GM18498 (cell line): Measurements from ENCODE around the gene ARHGEF28.

Source experiments
- ATAC-seq: cut with Tn5 transposase; IDR thresholded peaks from one replicate; pipeline ENCODE4 v1.9.1; 2021; ENCODE audit warnings: mild to moderate bottlenecking, moderate library complexity; ENCODE audit not compliant: unreplicated experiment

Gene ARHGEF28

GRCh38 chr5:73838901-73839300 is 212.9 kb downstream of the ARHGEF28 start:
- ATAC-seq: no peak

DNA sequence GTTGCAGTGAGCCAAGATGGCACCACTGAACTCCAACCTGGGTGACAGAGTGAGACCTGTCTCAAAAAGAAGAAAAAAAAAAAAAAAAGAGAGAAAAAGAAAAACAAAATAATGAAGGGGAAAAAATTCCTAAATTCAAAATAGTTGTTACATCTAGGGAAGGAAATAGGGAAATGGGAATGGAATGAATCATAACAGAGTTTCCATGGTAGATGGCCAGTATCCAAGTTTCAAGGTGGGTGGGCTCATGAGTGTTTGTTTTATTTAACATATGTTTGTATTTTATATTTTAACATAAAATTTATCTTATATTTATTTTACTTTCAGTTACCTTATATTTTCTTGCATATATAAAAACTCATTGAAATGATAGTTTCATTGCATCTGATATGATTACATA is 215.6 kb downstream of the ARHGEF28 start:
- no peak for ATAC-seq

DNA sequence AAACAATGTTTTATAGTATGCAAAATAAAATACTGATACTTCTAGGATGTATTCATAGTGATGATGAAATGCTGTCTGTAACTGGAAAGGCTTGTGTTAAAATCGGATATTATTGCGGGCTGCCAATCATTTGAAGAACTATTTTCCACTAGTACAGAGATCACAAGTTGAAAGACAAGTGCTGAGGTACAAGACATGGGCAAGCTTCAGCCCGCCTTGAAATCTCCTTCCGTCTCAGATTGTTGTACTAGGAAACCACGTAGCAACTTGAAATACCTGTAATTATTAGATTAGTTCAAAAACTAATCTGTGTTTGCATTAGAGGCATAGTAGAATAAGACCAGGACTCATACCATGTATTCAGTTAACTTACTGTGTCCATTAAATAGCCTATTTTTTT is 218.2 kb downstream of the ARHGEF28 start:
- ATAC-seq: no peak

GRCh38 chr5:73851471-73852181 is 225.6 kb downstream of the ARHGEF28 start:
- ATAC-seq: no peak

- no peak for ATAC-seq
Measured at GRCh38 chr5:73853091-73853490, 227.1 kb downstream of the ARHGEF28 start.

GRCh38 chr5:73856997-73857396 is 231.0 kb downstream of the ARHGEF28 start:
- ATAC-seq: no peak

DNA sequence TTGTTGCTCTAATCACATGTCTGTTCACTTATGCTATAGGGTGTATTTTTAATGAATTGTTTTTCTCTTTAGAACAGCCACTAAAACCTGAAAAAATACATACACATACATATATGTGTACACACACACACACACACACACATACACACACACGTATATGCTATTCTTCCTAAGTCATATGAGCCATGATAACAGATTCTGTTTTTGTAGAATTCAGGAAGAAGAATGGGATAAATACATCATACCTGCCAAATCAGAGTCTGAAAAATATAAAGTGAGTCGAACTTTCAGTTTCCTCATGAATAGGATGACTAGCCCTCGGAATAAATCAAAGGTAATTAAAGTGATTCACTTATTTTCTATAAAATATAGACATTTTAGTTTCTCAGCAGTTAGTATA is 231.4 kb downstream of the ARHGEF28 start:
- ATAC-seq: no peak

DNA sequence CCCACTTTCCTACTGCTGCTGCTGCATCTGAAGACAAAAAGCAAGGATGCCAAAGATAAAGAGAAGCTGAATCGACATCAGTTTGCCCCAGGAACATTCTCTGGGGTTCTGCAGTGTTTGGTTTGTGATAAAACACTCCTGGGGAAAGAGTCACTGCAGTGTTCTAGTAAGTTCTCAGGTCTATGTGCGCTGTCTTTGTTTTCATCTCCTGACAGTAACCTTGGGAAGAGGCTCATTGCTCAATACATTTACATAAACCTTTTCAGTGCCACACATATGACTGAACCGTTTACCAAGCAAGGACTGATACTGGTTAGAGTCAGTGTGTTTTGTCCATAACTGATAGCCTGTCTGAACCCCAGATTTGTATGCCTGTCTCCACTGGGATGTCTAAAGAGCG is 232.1 kb downstream of the ARHGEF28 start:
- no peak for ATAC-seq

DNA sequence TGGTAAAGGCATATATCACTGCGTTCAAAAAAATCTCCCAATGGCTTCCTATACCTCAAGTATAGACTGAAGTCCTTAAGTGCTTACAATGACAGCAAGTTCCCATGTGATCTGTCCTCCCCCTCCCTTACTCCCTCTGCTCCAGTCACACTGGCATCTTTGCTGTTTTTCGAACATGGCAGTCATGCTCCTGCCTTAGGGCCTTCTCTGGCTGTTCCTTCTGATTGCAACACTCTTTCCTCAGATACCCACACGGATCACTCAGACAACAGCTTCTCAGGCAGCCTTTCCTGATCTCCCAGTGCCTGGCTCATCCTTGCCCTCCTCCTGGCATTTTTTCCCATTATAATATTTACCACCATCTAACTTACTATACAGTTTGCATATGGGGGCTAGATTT is 232.8 kb downstream of the ARHGEF28 start:
- no peak for ATAC-seq

DNA sequence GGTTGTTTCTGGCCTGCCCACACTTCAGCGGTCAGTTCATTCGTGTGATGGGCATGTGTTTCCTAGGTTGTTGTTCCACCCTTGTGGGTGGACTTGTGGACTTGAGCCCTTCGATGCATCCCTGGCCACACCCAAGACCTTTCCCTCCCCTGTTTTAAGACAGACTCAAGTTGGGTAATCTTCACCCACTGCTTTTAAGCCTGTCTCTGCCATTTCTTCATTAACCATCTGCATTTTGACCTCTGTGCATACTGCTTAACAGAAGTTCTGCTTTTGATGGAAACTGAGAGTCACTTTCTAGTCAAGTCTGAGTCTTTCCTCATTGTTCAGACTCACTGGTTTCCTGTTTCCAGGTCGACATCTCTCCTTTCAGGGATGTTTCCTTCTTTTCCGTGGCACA is 233.7 kb downstream of the ARHGEF28 start:
- ATAC-seq: no peak

DNA sequence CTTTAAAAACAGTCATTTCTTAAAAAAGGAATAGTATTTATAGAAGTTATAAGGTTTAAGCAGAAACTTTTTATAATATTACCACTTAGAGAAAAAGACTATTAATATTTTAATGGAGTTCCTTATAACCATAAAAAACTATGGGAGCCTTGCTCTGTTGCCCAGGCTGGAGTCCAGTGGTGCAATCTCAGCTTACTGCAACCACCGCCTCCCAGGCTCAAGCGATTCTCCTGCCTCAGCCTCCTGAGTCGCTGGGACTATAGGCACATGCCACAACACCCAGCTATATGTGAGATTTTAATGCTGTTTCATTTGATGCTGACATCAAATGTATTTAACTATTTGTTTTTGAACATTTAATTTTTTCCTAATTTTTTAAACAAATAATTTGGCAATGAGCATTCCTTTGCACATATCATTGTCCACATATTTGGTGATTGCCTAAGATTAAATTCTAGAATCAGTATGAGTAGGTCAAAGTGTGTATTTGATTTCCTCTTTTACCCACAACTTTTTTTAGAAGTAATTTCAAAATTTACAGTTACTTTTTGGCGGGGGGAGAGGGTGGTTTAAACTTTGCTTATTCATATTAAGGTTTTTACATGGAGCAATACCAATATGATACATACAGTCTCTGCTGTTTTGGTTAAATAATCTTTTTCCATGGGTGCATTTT is 235.5 kb downstream of the ARHGEF28 start:
- no peak for ATAC-seq

DNA sequence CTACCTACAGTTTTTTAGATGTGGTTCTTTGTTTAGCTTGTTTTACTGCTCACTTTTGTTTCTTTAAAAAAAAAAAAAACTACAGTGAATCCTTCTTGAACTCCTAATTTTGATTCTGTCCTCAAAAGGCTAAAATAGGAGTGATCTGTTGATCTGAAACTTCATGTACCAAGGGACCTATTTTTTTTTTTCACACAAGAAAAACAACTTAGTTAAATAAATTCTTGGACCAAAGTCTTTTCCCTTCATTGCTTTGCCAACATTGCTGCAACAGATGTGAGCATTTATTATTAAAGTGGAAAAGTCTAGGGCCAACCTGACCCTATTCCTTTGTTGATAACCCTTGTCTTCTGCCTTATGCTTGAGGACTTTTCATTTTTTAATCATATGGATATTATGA is 236.8 kb downstream of the ARHGEF28 start:
- ATAC-seq: no peak

- ATAC-seq: no peak
Measured at GRCh38 chr5:73863876-73864275, 237.9 kb downstream of the ARHGEF28 start.

DNA sequence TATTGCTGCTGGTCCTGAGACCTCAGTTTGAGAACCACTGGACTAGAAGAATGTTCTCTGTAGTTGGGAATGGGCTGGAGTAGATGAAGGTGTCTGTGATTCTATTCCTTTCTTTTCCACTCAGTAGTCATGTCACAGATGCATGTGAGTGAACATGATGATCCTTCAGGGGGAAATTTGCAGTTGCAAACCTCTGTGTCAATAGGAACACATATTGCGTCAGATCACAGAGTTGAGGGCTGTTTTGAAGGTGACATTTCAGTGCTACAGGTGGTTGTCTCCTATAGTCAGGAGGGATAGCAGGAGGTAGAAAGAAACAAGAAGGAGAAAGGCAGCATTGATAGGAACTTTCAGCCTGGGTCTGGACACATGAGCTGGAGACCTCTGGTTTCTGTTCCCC is 239.3 kb downstream of the ARHGEF28 start:
- no peak for ATAC-seq

GRCh38 chr5:73867345-73868335 is 241.6 kb downstream of the ARHGEF28 start:
- no peak for ATAC-seq

DNA sequence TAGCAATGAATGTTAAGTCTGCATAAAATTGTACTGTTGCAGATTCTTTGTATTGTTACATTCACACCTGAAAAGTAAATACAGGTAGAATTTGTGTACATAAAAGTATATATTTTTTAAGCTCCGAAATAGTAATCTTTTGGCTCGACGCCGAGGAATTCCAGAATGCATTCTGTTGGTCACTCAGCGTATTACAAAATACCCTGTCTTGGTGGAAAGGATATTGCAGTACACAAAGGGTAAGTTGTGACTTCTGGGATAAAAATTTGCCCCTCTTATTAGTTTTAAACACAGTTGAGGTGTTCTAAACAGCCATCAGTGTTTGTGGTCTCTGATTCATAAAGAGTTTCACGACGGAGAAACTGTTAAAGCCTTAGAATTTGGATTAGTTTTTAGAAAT is 257.6 kb downstream of the ARHGEF28 start:
- no peak for ATAC-seq

GRCh38 chr5:73887688-73888087 is 261.7 kb downstream of the ARHGEF28 start:
- ATAC-seq: no peak

- no peak for ATAC-seq
Measured at GRCh38 chr5:73890569-73890968, 264.6 kb downstream of the ARHGEF28 start.

GRCh38 chr5:73892218-73892617 is 266.2 kb downstream of the ARHGEF28 start:
- no peak for ATAC-seq

DNA sequence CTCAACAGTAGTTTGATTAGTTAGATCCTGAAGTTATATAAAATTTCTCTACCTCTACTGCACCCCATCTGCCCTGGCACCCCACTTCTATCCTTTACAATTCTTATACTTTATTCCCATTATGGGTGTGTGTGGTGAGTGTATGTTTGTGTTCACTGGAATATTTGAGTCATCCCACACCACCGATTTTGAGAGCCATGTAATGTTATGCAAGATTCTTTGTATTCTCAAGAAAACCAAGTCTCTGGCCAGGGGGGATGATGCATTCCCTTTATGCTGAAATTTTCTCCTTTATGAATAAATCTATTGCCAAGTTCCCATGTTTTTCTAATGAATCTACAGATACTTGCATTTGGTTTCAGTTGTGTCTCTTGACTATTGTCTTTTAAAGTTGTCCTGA is 266.8 kb downstream of the ARHGEF28 start:
- ATAC-seq: no peak

- no peak for ATAC-seq
Measured at GRCh38 chr5:73893813-73894212, 267.8 kb downstream of the ARHGEF28 start.

GRCh38 chr5:73894860-73895259 is 268.9 kb downstream of the ARHGEF28 start:
- no peak for ATAC-seq
